GDM1 (cell line): ENCODE results near the gene KLHL41.
"Not testable (repeated sequence)": the region's sequence is repeated elsewhere in the genome, so short reads cannot be mapped to it uniquely, and the experiment has no call there.

ENCODE experiments used
- DNase-seq: peaks from one replicate; lab custom pipeline; 2025; lab: John Stamatoyannopoulos, UW

The KLHL41 gene

DNA sequence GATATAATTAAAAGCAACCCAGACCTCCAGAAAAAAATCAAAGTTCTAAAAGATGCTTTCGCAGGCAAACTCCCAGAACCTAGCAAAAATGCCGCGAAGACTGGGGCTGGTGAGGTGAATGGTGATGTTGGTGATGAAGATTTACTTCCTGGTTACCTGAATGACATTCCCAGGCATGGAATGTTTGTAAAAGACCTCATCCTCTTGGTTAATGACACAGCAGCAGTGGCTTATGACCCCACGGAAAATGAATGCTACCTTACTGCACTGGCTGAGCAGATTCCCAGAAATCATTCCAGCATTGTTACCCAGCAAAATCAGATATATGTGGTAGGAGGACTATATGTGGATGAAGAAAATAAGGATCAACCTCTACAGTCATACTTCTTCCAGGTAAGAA, 994 bp downstream of the KLHL41 start:
- DNase-seq = no peak

DNA sequence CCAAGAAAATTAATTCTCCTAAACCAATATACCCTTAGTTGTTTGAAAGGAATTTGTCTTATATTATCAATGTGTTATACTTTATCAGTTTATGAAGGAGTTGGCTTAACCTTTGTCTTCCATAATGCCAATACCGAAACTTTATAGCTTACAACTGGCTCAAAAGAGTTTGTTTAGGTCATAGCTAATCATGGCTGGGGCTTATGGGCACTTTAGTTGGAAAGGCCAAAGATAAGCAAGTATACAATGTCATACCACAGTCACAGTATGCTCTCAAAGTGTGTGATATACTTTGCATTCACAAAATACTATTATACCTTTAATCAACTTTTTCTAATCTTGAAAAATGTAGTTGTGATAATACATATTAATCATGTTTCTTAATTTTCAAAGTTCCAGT, 2.3 kb downstream of the KLHL41 start:
- DNase-seq = no peak

DNA sequence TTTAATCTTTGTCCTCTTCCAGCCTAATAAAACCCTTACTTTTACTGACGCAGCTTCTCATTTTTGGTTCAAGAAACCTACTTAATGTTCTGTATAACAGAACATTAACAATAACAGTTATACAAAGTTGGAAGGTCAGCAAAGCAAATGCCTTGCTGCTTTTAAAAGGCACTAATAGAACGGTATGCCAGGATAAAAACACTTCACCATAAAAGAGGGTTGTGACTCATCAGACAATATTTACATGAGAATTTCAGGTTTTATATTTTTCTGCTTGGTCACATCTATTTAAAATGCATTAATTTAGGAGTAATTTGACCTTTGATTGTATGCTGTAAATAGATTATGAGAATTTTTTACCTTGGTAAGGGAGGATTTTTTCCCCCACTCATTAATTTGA, 3.0 kb downstream of the KLHL41 start:
- DNase-seq = no peak

DNA sequence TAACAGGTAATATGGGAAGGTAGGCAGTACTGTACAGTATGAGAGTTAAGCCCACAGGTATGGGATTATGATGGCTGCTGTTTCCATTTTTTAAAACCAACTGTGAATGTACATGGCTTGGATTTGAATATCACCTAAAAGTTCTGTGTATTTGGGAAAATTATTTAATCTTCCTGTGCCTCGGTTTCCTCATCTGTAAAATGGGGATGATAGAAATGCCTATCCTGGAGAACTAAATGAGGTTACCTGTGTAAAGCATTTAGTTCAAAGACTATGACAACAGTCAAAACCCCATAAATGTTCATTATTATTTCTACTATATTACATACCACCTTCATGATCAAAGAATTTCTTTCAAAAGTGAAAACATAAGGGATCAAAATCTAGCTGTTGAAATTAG, 3.6 kb downstream of the KLHL41 start:
- DNase-seq = no peak

DNA sequence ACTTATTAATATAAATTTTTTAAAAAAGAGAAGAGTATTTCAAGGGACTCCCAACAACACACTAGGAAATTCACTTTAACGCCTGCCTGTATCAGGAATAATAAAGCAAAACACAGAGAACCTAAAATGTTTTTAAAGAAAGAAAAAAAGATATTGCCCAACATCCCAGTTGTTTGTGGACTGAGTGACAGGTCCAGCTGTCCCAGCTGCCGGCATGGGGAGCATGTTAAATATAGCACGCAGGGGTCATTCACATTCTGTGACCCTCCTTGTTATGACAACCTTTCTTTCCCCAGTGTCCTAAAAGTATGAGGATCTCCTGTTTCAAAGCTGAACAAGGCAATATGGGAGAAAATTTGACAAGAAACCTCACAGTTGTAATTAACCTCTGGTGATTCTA, 4.4 kb downstream of the KLHL41 start:
- no peak for DNase-seq

DNA sequence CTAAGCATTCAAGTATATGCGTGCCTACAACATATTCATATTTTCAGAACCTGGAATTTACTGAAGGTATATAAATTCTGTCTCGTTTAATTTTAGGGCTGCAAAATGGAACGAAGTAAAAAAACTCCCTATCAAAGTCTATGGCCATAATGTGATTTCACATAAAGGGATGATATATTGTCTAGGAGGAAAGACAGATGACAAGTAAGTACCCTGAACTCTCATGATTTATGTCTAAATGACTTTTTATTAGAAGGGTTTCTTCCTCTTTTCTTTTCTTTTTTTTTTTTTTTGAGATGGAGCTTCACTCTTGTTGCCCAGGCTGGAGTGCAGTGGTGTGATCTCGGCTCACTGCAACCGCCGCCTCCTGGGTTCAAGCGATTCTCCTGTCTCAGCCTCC, 5.3 kb downstream of the KLHL41 start:
- DNase-seq = not testable (repeated sequence)

DNA sequence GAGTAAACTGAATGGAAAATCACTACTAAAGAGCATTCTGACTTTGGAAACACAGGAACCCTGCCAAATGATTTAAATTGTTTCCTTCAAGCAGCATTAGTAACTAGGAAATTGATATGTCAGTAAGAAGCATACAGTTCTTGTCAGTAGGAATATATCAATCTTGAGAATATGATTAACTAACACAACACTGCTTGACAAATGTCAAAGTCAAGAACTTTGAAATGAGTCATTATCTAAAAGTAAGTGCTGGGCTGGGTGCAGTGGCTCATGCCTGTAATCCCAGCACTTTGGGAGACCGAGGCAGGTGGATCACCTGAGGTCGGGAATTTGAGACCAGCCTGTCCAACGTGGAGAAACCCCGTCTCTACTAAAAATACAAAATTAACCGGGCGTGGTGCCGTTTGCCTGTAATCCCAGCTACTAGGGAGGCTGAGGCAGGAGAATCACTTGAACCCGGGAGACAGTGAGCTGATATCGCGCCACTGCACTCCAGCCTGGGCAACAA, 7.0 kb downstream of the KLHL41 start:
- not testable (repeated sequence) for DNase-seq

DNA sequence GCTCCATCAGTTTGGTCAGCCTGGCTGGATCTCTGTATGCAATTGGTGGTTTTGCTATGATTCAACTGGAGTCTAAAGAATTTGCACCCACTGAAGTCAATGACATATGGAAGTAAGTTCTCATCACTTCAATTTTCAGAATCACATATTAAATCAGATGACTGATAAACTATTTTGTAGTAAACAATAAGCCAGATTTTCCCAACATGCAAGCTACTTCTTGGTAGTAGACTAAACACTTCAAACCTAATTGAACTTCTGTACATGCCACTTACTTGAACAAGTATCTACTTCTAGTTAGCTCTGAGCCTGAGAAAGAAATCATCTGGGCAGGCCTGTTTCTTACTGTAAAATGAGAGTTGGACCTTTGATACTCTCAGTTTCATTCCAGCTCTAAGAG, 11.4 kb downstream of the KLHL41 start:
- DNase-seq = no peak

DNA sequence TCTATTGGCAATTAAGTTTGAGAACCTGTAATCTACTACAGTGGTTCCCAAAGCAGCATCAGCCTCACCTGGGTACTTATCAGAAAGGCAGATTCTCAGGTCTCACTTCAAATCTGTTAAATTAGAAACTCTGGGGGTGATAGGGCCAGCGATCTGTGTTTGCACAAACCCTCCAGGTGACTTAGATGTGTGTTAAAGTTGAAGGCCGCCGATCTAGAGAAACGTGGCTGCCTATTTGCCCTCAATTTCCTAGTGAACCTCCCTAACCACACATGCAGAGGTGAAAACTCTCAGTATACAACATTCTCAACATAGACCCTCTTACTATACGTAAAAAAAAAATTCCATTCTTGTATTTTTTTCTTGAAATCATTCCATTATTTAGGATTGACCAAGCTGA, 14.2 kb downstream of the KLHL41 start:
- DNase-seq = no peak

DNA sequence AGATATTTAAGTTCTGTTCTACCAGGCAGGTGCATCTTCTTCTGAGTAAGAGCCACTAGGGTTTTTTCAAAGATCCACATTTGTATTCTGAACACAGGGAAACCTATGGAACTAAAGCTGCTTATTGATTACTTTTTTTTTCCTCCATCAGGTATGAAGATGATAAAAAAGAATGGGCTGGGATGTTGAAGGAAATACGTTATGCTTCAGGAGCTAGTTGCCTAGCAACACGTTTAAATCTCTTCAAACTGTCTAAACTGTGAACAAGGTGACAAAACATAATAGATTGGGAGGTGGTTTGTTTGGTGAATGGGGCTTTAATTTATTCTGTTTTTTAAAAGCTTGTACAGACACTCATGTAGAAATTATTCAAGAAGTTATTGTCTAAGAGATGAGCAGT, 15.9 kb downstream of the KLHL41 start:
- DNase-seq = no peak

DNA sequence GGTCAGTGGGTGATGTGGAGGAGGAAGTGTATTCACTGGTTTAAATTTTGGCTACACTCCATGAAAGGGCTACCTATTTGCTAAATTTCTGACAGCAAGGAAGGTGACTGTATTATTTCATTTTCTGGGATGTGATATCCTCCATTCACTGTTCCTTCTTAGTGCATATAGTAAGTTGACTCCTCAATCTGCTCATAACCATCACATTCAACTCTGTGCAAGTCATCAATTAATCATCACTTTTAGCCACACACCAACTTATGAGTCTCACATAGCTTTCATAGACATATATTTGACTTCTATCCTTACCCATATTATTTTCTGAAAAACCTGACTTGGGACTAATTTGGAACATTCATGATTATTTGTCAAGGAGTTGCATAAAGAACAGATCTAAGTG, 16.9 kb downstream of the KLHL41 start:
- DNase-seq = no peak

DNA sequence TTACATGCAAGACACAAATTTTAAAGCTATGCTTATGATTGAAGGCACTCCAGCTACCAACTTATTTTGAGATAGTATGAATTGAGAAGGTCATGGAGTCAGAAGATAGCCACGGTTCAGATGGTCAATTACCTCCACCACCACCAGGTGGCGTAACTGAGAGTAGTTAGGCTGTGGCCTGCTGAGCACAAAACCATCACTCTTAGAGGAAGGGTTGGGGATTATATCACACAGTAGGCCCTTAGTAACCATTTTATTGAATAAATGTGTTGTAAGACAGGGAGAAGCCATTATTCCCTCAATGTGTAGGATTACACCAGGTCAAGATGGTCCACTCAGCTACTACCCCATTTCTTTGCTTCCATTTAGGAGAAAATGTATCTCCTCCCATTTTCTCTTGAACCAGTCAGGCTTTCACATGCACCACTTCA, 18.8 kb downstream of the KLHL41 start:
- peak; percentile 41 for DNase-seq

DNA sequence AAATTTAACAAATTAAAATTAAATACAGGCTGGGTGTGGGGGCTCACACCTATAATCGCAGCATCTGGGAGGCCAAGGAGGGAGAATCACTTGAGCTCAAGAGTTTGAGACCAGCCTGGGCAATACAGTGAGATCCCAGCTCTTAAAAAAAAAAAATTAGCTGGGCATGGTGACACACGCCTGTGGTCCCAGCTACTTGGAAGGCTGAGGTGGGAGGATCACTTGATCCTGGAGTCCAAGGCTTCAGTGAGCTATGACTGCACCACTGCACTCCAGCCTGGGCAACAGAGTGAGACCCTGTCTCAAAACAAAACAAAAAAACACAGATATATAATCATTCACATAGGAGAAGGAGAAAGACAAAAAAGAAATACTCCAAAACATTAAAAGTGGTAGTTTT, 30.0 kb downstream of the KLHL41 start:
- DNase-seq = not testable (repeated sequence)

DNA sequence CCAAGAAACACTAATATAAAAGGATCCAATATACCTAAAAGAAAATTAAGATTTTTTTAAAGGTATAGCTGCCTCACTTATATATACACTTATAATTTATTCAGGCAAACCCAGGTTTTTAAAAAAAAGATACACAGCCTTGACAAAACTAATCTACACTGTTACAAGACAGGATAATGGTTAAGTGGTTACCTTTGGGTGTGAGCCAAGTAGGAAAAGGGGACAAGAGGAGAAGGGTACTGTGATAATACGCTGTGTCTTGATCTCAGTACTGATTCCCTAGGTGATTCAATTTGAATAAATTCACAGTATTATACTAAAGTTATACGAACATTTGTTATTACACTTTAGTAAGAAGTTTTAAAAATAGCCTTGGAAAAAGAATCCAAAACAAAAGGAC, 30.6 kb downstream of the KLHL41 start:
- no peak for DNase-seq

DNA sequence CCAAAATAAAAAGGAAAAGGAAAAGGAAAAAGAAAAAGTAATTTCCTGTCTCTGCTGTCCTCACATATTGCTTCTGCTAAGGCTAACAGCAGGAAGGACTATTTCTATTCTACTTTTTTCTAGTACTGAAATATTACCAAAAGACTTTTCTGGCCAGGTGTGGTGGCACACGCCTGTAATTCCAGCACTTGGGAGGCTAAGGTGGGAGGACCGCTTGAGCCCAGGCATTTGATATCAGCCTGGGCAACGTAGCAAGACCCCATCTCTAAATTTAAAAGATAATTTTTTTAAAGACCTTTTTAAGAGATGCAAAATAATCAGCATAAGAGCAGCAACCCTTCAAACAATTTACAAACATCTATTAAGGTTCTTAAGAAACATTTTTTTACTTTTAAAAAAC, 32.9 kb downstream of the KLHL41 start:
- DNase-seq = no peak

DNA sequence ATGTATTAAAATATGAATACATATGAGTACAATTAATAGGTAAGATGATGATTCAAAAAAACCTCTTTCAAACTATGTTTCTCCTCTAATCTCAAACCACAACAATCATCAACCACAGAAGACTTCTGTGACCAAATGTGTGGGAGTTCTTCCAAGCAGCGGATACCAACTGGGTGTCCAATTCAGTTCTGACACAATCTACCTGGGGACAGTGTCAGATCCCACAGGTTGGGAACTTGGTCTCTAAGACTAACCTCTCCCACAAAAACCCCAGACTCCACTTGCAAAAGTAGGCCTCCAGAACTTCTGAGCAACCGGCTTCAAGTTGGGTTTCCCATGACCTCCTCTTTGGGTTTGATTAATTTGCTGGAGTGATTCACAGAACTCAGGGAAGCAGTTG, 37.3 kb downstream of the KLHL41 start:
- no peak for DNase-seq

DNA sequence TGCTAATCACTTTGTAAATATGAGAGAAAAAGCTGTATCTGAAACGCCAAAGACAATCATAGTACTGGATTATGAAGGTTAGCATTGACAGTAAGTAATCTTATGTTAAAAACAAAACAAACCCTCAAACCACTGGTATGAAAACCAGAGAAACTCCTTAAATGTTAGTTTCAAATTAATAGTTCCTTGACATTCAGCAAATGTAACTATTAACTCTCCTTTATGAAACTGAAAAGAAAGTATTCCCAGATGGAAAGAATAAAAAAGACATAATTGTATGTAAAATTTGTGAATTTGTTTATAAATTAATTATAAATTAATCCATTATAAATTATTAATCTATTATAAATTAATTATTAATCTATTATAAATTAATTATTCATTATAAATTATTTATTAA, 51.9 kb downstream of the KLHL41 start:
- no peak for DNase-seq

DNA sequence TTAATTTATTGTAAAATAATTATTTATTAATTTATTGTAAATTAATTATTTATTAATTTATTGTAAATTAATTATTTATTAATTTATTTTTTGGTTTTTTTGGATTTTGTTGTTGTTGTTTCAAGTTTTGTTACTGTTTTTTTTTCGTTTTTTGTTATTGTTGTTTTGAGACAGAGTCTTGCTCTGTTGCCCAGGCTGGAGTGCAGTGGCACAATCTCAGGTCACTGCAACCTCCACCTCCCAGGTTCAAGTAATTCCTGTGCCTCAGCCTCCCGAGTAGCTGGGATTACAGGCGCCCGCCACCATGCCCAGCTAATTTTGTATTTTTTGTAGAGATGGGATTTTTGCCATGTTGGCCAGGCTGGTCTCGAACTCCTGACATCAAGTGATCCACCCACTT, 52.6 kb downstream of the KLHL41 start:
- not testable (repeated sequence) for DNase-seq

DNA sequence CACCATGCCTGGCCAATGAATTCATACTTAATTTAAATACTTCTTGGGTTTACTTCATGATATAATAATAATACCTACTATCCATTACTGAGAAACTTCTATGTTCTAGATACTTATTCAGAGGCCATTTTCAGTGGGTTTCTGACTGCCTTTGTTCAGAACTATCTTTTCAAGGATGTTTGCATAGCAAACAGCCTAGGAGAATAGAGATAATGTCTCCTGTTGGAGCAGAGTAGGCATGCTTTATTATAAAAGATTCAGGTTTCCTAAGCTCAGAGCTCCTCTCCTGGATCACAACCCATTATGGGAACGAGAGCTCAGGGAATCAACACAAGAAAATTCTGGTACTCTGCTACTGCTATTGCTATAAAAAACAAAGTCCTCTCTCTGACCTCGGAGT, 53.0 kb downstream of the KLHL41 start:
- no peak for DNase-seq

DNA sequence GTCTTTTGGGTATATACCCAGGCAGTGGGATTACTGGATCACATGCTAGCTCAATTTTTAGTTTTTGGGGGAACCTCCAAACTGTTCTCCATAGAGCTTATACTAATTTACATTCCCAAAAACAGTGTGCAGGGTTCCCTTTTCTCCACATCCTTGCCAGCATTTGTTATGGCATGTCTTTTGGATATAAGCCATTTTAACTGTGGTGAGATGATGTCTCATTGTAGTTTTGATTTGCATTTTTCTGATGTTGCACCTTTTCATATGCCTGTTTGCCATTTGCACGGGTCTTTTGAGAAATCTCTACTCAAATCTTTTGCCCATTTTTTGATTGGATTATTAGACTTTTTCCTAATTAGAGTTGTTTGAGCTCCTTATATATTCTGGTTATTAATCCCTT, 56.2 kb downstream of the KLHL41 start:
- DNase-seq = no peak

DNA sequence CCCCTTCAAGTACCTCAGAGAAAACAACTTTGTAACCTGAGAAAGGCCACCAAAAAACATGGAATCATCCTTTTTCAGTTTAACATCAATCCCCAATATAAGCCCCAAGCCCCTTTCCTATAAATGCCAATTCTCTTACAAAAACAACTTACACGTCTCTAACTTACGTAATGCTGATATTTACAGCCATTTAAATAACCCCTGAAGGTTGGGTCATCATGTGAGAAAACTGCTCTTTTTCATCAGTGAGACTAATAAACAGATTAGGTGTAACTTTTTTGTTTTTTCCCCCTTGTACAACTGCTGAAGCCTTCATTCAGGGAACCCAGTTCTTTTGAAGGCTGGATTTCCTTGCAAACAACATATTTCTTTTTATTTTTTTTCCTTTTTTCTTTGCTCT, 60.4 kb downstream of the KLHL41 start:
- DNase-seq = no peak

DNA sequence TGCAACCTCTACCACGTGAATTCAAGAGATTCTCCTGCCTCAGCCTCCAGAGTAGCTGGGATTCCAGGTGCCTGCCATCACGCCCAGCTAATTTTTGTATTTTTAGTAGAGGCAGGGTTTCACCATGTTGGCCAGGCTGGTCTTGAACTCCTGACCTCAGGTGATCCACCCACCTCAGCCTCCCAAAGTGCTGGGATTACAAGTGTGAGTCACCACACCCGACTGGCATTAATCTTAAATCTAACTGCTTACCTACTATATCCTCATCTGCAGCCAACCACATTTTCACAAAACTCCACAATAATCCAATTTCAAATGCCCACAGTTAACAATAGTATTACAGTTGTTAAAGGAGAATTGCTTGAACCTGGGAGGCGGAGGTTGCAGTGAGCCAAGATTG, 61.2 kb downstream of the KLHL41 start:
- not testable (repeated sequence) for DNase-seq

DNA sequence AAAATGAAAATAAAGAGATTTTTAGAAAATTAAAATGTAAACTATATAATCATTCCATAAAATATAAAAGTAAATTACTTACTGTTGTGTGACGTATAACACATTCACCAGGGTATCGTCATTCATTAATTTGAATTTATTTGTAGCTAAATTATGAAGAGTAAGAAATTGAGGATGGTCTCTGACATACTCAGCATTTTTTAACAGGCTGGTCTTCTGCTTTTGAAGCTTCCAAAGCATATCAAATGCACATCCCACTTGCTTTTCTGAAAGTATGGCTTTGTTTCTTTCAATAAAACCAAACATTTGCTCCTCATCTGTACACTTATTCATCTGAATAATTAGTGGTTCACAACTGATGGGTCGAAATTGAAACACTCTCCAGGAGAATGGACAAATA, 62.1 kb downstream of the KLHL41 start:
- DNase-seq = no peak

DNA sequence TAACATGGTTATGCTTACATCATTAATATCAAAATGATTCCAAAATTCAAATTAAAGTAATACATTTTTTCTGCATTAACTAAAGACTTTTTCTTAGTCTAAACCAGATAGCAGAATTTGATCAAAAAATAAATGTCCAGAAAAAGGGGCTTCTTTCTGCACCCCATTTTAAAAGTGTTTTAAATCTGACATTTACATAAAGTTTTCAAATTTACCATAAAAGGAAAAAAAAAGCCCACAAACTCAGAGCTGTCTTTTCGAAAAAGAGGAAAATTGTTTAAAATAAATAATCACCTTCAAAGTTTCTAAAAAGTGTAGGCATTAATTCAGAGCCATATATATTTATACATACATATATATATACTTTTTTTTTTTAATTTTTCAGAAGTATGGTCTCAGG, 62.7 kb downstream of the KLHL41 start:
- no peak for DNase-seq

DNA sequence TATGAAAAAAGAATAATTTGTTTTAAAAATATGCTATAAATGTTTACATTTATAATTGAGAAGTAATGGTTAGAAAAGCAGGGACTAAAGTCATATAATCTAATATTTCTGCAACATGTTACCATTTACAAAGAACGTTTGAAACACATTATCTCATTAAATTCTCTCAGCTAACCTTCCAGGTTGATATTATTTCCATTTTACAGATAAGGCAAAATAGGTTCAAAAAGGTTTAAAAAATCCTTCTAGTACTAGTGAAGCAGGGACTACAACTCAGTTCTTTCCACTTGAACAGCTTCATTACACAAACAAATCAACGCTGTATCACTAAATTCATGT, 63.3 kb downstream of the KLHL41 start:
- no peak for DNase-seq
